Measurements from ENCODE around the gene PROX1. TPM values are rescaled to one million over a fixed set of nuclear protein-coding genes. Genes with fewer than 3 reads are reported as not detected.

Gene PROX1
- total and polyA plus RNA-seq, 2 of the 8 experiments (the other 6 are each of a cell fraction or from before 2014, with no cell fraction given), result 0.30 to 2.0 TPM

DNA sequence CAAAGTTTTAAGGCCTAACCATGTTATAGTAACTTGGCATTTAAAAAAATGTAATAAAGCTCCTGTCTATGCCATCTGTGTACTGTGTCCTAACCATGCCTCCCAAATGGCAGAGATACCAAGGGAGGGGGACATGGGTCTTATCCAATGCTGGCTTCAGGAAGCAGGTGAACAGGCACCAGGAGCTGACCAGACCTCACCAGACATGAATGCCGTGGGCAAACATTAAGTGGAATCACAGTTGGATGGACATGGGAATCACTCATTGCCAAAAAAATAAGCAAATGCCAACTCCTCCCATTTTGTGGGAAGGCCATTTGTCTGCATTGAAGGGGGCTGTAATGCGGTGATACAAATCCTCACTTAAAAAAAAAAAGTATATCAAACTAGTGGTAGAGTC lies 22.9 kb downstream of the PROX1 start:
- Histone ChIP-seq H2BK20ac (ENCODE audit: low read length) (no peak overlapping the region), H3K18ac (ENCODE audit: extremely low read depth, low read length) (no peak overlapping the region), H2BK15ac (ENCODE audit: low read length) (no peak overlapping the region), H3K27me3 (replicated peaks in 1 of 4; ENCODE audit: control insufficient read depth in 3 of 4, extremely low read depth in 1 of 4, insufficient read depth in 3 of 4, low read length in 3 of 4) (no peaks in the 10 kb centered on the region), H2AK5ac (ENCODE audit: low read depth, low read length) (no peak overlapping the region), H3K36me3 (ENCODE audit: control insufficient read depth in 2 of 4, insufficient read depth in 4 of 4, low read length in 3 of 4) (no peaks in the 10 kb centered on the region), H4K8ac (ENCODE audit: extremely low read depth, insufficient read depth, low read length) (no peak overlapping the region), H4K20me1 (replicated peaks in 1 of 2; ENCODE audit: control insufficient read depth in 1 of 2, insufficient read depth in 2 of 2, low read length in 2 of 2) (no peaks in the 10 kb centered on the region), H3K9ac (replicated peaks in 1 of 4; ENCODE audit: extremely low read depth in 1 of 4, low read depth in 3 of 4, low read length in 3 of 4) (no peak overlapping the region), H3K23me2 (ENCODE audit: low read depth, low read length) (no peaks in the 10 kb centered on the region), H3K23ac (ENCODE audit: insufficient read length) (no peak overlapping the region), H3K4me2 (ENCODE audit: insufficient read depth in 1 of 2, low read depth in 2 of 2, low read length in 2 of 2) (no peak overlapping the region), H2BK5ac (ENCODE audit: low read depth, low read length) (no peak overlapping the region), H3K79me1 (ENCODE audit: low read depth, low read length) (no peaks in the 10 kb centered on the region), H3K4me3 (ENCODE audit: extremely low read depth in 1 of 4, insufficient read depth in 2 of 4, low read depth in 3 of 4, low read length in 4 of 4) (no peak overlapping the region), H3K27ac (ENCODE audit: low read depth, low read length) (no peak overlapping the region), H3K9me3 (ENCODE audit: insufficient read depth in 2 of 2, low read depth in 1 of 2, low read length in 1 of 2) (no peaks in the 10 kb centered on the region), H4K5ac (ENCODE audit: insufficient read length, low read depth, low read length) (no peak overlapping the region), H3K4ac (replicated peaks; ENCODE audit: insufficient read length, low read depth, low read length) (no peak overlapping the region), H2BK12ac (ENCODE audit: low read depth, low read length) (no peak overlapping the region), H2BK120ac (replicated peaks; ENCODE audit: low read depth, low read length) (no peak overlapping the region), H3K79me2 (ENCODE audit: control insufficient read depth in 1 of 2, insufficient read depth in 2 of 2, low read length in 2 of 2) (no peaks in the 10 kb centered on the region), H3K14ac (ENCODE audit: insufficient read length) (no peak overlapping the region), H2AFZ (ENCODE audit: low read length) (no peak overlapping the region), H3K4me1 (replicated peaks in 1 of 4; ENCODE audit: control insufficient read depth in 3 of 4, insufficient read depth in 4 of 4, low read length in 3 of 4) (no peaks in the 10 kb centered on the region; a peak in 1 of 7 replicates), H4K91ac (replicated peaks; ENCODE audit: insufficient read length, low read length) (no peak overlapping the region), H3K56ac (replicated peaks; ENCODE audit: insufficient read length, low read depth, low read length) (no peak overlapping the region)
- DNase-seq (ENCODE audit: low read depth in 1 of 2, low spot score in 2 of 2) (no peak), FAIRE-seq (no peak)
- ChIA-PET CTCF (ENCODE audit: partially characterized antibody) (interaction anchor here (1.2 kb wide), 1 partner anchor 112 kb away, joined by 4 read pairs; no protein-coding TSS in a partner anchor), POLR2A (ENCODE audit: partially characterized antibody) (no interaction called here)
- WGBS, 2 experiments (ENCODE audit: extremely low coverage in 1 of 2, insufficient coverage in 1 of 2, insufficient read length in 1 of 2, insufficient replicate concordance in 2 of 2, low coverage in 1 of 2, low lambda C conversion rate in 2 of 2, missing lambda C conversion rate in 1 of 2), result 82% methylated on average over 2 of the region's 2 CpGs; no CpG with 5 or more reads in 1 of the 2 experiments
- TF ChIP-seq MAX (IDR thresholded peaks at IDR 0.05) (no peak), SIRT6 (IDR thresholded peaks at IDR 0.05; ENCODE audit: low read length) (no peak), SRF (IDR thresholded peaks at IDR 0.05; ENCODE audit: low read depth, low read length) (no peak), GTF2F1 (IDR thresholded peaks at IDR 0.05; ENCODE audit: borderline replicate concordance, low read depth, low read length) (no peak), POLR2AphosphoS5 (IDR thresholded peaks at IDR 0.05; ENCODE audit: low read depth, low read length) (no peak), SP2 (IDR thresholded peaks at IDR 0.05; ENCODE audit: low read length) (no peak), EP300 (IDR thresholded peaks at IDR 0.05; ENCODE audit: borderline replicate concordance in 1 of 2, low read depth in 2 of 2, low read length in 2 of 2) (no peak), CREB1 (IDR thresholded peaks at IDR 0.05) (no peak)
